Measurements from ENCODE around the gene P3H2.

The P3H2 gene

GRCh38 chr3:190044974-190045373, 75.7 kb downstream of the P3H2 start:
- DNase-seq = no peak

- no peak for DNase-seq
Observed at GRCh38 chr3:190044142-190044541, 76.6 kb downstream of the P3H2 start.

- DNase-seq = no peak
Observed at GRCh38 chr3:190043741-190044140, 77.0 kb downstream of the P3H2 start.

- DNase-seq = no peak
Observed at GRCh38 chr3:190042558-190042957, 78.1 kb downstream of the P3H2 start.

GRCh38 chr3:190041333-190042041, 79.2 kb downstream of the P3H2 start:
- no peak for DNase-seq

- DNase-seq = no peak
Observed at GRCh38 chr3:190040145-190040544, 80.6 kb downstream of the P3H2 start.

- DNase-seq = no peak
Observed at GRCh38 chr3:190038050-190038933, 82.4 kb downstream of the P3H2 start.

GRCh38 chr3:190036631-190037030, 84.1 kb downstream of the P3H2 start:
- no peak for DNase-seq

- DNase-seq = no peak
Observed at GRCh38 chr3:190034446-190034845, 86.3 kb downstream of the P3H2 start.

GRCh38 chr3:190032923-190033322, 87.8 kb downstream of the P3H2 start:
- DNase-seq = no peak

GRCh38 chr3:190031887-190032752, 88.6 kb downstream of the P3H2 start:
- no peak for DNase-seq

GRCh38 chr3:190027116-190027515, 93.6 kb downstream of the P3H2 start:
- no peak for DNase-seq

GRCh38 chr3:190026154-190026553, 94.5 kb downstream of the P3H2 start:
- no peak for DNase-seq

GRCh38 chr3:190024912-190025311, 95.8 kb downstream of the P3H2 start:
- DNase-seq = no peak

GRCh38 chr3:190019844-190020243, 100.9 kb downstream of the P3H2 start:
- no peak for DNase-seq

- DNase-seq = no peak
Observed at GRCh38 chr3:190019006-190019405, 101.7 kb downstream of the P3H2 start.

GRCh38 chr3:190018460-190018859, 102.2 kb downstream of the P3H2 start:
- DNase-seq = no peak

- DNase-seq = no peak
Observed at GRCh38 chr3:190017521-190018288, 103.0 kb downstream of the P3H2 start.

- no peak for DNase-seq
Observed at GRCh38 chr3:190016966-190017365, 103.7 kb downstream of the P3H2 start.

GRCh38 chr3:190014940-190015339, 105.8 kb downstream of the P3H2 start:
- DNase-seq = no peak

- no peak for DNase-seq
Observed at GRCh38 chr3:190013943-190014924, 106.5 kb downstream of the P3H2 start.

Measured in cortex of kidney (tissue), 1 donor.